Measurements from ENCODE around the gene SGSM1. TPM values are rescaled to one million over a fixed set of nuclear protein-coding genes. Genes with fewer than 3 reads are reported as not detected.

SGSM1 gene
- total RNA-seq, 1 experiment from 2014 or later, result 4.3 TPM

GRCh38 chr22:24775769-24776492 is 30.1 kb upstream of the SGSM1 start:
- no peak overlapping the region for H3K4ac ChIP-seq (ENCODE audit: low read depth, low read length)
- no peaks in the 10 kb centered on the region for H3K79me2 ChIP-seq (ENCODE audit: insufficient read depth, low read length)
- no peak overlapping the region for H3K9ac ChIP-seq (ENCODE audit: extremely low read depth, insufficient read length, low read length)
- Mint-ChIP-seq H3K27ac (peak overlapping the region in 1 of 3 experiments; percentile 58; a peak in 3 of 7 replicates), H3K4me1 (peaks cover 8 to 9% of the 10 kb centered on the region in 2 experiments), H3K4me3 (peak overlapping the region in 1 of 2 experiments; percentile 57; a peak in 1 of 5 replicates), H3K36me3 (ENCODE audit: insufficient read depth in 1 of 3, low read depth in 3 of 3) (no peaks in the 10 kb centered on the region), H3K9me3 (no peaks in the 10 kb centered on the region), H3K27me3 (ENCODE audit: low read depth) (no peaks in the 10 kb centered on the region)
- H3K27me3 ChIP-seq (ENCODE audit: insufficient read depth, low read length), result no peaks in the 10 kb centered on the region
- no peak for TF ChIP-seq CTCF (conservative IDR thresholded peaks at IDR 0.05)
- H3K23ac ChIP-seq (ENCODE audit: insufficient read length, low read depth, low read length), result no peak overlapping the region
- no peak overlapping the region for H3K27ac ChIP-seq (ENCODE audit: insufficient read length, low read depth, low read length)
- no CpG with 5 or more reads among the region's 11 CpGs for WGBS (ENCODE audit: extremely low coverage, insufficient read length, low lambda C conversion rate)
- H3K23me2 ChIP-seq (ENCODE audit: insufficient read length, low read depth, low read length, poor library complexity, severe bottlenecking), result no peaks in the 10 kb centered on the region
- no peak overlapping the region for H2BK20ac ChIP-seq (ENCODE audit: low read depth, low read length, poor library complexity, severe bottlenecking)
- no peak for DNase-seq
- H3K14ac ChIP-seq (ENCODE audit: insufficient read depth, low read length), result no peak overlapping the region
- no peak overlapping the region for H3K56ac ChIP-seq (ENCODE audit: insufficient read length, low read depth, low read length)
- H2AFZ ChIP-seq (ENCODE audit: low read length), result no peak overlapping the region
- H4K5ac ChIP-seq (ENCODE audit: insufficient read length, low read depth, low read length), result no peak overlapping the region
- H3K4me2 ChIP-seq (ENCODE audit: insufficient read depth, insufficient read length, low read length), result no peak overlapping the region
- no peak overlapping the region for H2AK5ac ChIP-seq (ENCODE audit: insufficient read length, low read length)
- H2BK5ac ChIP-seq (ENCODE audit: insufficient read length, low read length), result no peak overlapping the region
- H3K4me1 ChIP-seq (ENCODE audit: insufficient read depth, low read length), result peaks cover 4% of the 10 kb centered on the region; the same call in 1 of the 2 replicates
- no peaks in the 10 kb centered on the region for H3K79me1 ChIP-seq (ENCODE audit: insufficient read depth, low read depth, low read length, poor library complexity, severe bottlenecking)
- H3K18ac ChIP-seq (ENCODE audit: insufficient read length, low read depth, low read length), result no peak overlapping the region
- no peak overlapping the region for H2BK120ac ChIP-seq (ENCODE audit: low read depth, low read length, poor library complexity, severe bottlenecking)
- H3T11ph ChIP-seq (ENCODE audit: low read length), result no peak overlapping the region
- no peak overlapping the region for H4K8ac ChIP-seq (replicated peaks; ENCODE audit: insufficient read length, low read depth, low read length)
- no peaks in the 10 kb centered on the region for H4K20me1 ChIP-seq (ENCODE audit: control insufficient read depth, insufficient read depth, insufficient read length)
- H2BK12ac ChIP-seq (ENCODE audit: insufficient read length, low read depth, low read length), result no peak overlapping the region
- no peak overlapping the region for H4K91ac ChIP-seq (ENCODE audit: insufficient read length, low read depth, low read length)
- H2BK15ac ChIP-seq (ENCODE audit: low read depth, low read length), result no peak overlapping the region
- H3K9me3 ChIP-seq (ENCODE audit: control insufficient read depth, low read depth, low read length), result no peaks in the 10 kb centered on the region
